Stimulated activated CD8-positive, alpha-beta memory T cell treated with anti-CD3 and anti-CD28 coated beads, Interleukin-15, amount 100 ng/mL, for 4 hours (primary cell): ENCODE measurements around the gene IL3.
"Not testable (repeated sequence)": the region's sequence is repeated elsewhere in the genome, so short reads cannot be mapped to it uniquely, and the experiment has no call there.

ENCODE experiments used
- DNase-seq, 2 donors: peaks; one replicate each; pipeline ENCODE4 v3.0.0-alpha.2; 2020; ENCODE audit warnings: low read depth in 2 of 2

Gene IL3

GRCh38 chr5:132094393-132095076, 34.1 kb downstream of the IL3 start:
- no peak for DNase-seq

GRCh38 chr5:132095077-132095410, 34.6 kb downstream of the IL3 start:
- DNase-seq = no peak

GRCh38 chr5:132095424-132095972, 35.0 kb downstream of the IL3 start:
- no peak for DNase-seq

- DNase-seq = no peak
Observed at GRCh38 chr5:132096904-132097303, 36.4 kb downstream of the IL3 start.

GRCh38 chr5:132098151-132098594, 37.7 kb downstream of the IL3 start:
- no peak for DNase-seq

GRCh38 chr5:132098621-132099020, 38.2 kb downstream of the IL3 start:
- no peak for DNase-seq

- DNase-seq = peak; percentile 49 to 66
Observed at GRCh38 chr5:132099076-132099748, 38.8 kb downstream of the IL3 start.

GRCh38 chr5:132099905-132100304, 39.5 kb downstream of the IL3 start:
- DNase-seq = no peak

GRCh38 chr5:132100672-132101261, 40.3 kb downstream of the IL3 start:
- DNase-seq = no peak

GRCh38 chr5:132101385-132101880, 41.0 kb downstream of the IL3 start:
- DNase-seq = no peak

- no peak for DNase-seq
Observed at GRCh38 chr5:132102101-132102701, 41.7 kb downstream of the IL3 start.

GRCh38 chr5:132102944-132103331, 42.5 kb downstream of the IL3 start:
- DNase-seq = no peak

- peak; percentile 48 to 74 for DNase-seq
Observed at GRCh38 chr5:132103332-132103951, 43.0 kb downstream of the IL3 start.

GRCh38 chr5:132103969-132104391, 43.5 kb downstream of the IL3 start:
- DNase-seq = no peak

- no peak for DNase-seq
Observed at GRCh38 chr5:132104556-132104955, 44.1 kb downstream of the IL3 start.

GRCh38 chr5:132105688-132106087, 45.2 kb downstream of the IL3 start:
- no peak for DNase-seq

- not testable (repeated sequence) for DNase-seq
Observed at GRCh38 chr5:132108495-132108894, 48.0 kb downstream of the IL3 start.

GRCh38 chr5:132108957-132109356, 48.5 kb downstream of the IL3 start:
- DNase-seq = not testable (repeated sequence)

GRCh38 chr5:132109494-132110053, 49.1 kb downstream of the IL3 start:
- no peak for DNase-seq

- DNase-seq = no peak
Observed at GRCh38 chr5:132110195-132110594, 49.7 kb downstream of the IL3 start.

- no peak for DNase-seq
Observed at GRCh38 chr5:132110930-132111329, 50.5 kb downstream of the IL3 start.
